Stimulated activated CD8-positive, alpha-beta memory T cell treated with anti-CD3 and anti-CD28 coated beads, Interleukin-12 subunit alpha, Interleukin-12 subunit beta, amount 100 ng/mL, for 1 hour (primary cell): Measurements from ENCODE around the gene KRTAP10-7.
"Not testable (repeated sequence)": the region's sequence is repeated elsewhere in the genome, so short reads cannot be mapped to it uniquely, and the experiment has no call there.

Experiments
- DNase-seq: peaks from one replicate; pipeline ENCODE4 v3.0.0-alpha.2; 2020; ENCODE audit warnings: low read depth

Gene KRTAP10-7

DNA sequence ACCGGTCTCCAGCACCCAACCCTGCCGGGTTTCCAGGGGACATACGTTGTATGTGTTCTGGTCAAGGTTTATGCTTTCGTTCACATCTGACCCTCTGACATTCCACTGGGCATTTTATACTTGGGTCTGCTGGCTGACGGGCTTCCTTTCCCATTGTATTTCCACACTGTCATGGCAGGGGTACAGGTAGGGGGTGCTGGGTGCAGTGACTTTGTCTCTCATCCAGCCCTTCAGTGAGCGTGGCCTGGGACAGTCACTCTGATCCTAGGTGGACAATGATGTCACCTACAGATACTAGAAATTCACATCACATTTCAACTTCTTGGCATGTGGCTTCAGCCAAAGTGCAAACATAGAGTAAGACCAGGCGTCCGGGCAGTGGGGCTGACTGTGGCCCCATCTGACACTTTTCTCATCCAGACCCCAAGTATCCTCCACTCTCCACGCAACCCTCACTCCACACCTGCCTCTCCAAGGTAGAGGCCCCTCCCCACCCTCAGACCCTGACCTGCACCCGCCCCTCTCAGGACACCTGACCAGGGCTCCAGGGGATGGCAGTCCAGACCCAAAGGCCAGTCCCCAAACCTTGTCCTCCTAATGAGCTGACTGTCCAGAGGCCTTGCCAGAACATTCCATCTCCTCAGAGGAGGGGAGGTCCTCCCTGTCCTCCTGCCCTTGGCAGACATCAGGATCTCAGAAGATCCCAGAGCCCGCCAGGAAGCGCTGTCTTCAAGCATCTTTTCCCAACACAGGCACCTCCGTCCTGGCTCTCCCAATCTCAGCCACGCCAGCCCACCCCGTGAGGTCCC, 36.0 kb downstream of the KRTAP10-7 start:
- no peak for DNase-seq

DNA sequence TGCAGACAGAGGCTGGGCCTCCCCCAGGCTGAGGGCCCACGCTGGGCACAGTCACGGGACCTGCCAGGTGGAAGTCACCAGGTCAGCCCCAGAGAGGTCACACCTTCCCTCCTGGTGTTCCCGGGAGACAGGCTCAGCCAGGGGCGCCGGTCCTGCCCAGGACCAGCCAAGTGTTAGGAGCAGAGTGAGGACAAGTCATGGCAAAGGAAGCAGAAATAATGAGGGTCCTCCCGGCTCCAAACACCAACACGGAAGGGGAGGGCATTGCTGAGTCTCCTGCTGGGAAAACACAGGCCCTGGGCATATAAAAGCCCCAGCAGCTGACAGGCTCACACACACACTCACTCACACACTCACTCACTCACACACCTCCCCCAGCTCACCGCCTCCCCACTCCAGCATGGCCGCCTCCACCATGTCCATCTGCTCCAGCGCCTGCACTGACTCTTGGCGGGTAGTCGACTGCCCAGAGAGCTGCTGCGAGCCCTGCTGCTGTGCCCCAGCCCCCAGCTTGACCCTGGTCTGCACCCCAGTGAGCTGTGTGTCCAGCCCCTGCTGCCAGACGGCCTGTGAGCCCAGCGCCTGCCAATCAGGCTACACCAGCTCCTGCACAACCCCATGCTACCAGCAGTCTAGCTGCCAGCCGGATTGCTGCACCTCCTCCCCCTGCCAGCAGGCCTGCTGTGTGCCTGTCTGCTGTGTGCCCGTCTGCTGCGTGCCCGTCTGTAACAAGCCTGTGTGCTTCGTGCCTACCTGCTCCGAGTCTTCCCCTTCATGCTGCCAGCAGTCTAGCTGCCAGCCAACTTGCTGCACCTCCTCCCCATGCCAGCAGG, 36.8 kb downstream of the KRTAP10-7 start, which contains the start of gene KRTAP10-10:
KRTAP10-10 (plus strand) TSS at position 339 of the 833 bp plus-strand sequence; CDS start at position 401, 62 bp downstream.
- no peak for DNase-seq

DNA sequence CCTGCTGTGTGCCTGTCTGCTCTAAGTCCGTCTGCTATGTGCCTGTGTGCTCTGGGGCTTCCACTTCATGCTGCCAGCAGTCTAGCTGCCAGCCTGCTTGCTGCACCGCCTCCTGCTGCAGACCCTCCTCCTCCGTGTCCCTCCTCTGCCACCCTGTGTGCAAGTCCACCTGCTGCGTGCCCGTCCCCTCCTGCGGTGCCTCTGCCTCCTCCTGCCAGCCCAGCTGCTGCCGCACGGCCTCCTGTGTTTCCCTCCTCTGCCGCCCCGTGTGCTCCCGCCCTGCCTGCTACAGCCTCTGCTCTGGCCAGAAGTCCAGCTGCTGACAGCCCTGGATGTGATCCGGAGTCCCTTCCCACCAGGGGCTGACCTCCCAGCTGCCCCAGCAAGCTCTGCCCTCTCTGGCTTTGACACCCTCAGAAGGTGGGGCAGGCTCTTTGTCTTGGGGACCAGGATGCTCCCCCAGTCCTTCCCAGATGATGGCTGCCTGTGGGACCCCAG, 37.5 kb downstream of the KRTAP10-7 start:
- not testable (repeated sequence) for DNase-seq

DNA sequence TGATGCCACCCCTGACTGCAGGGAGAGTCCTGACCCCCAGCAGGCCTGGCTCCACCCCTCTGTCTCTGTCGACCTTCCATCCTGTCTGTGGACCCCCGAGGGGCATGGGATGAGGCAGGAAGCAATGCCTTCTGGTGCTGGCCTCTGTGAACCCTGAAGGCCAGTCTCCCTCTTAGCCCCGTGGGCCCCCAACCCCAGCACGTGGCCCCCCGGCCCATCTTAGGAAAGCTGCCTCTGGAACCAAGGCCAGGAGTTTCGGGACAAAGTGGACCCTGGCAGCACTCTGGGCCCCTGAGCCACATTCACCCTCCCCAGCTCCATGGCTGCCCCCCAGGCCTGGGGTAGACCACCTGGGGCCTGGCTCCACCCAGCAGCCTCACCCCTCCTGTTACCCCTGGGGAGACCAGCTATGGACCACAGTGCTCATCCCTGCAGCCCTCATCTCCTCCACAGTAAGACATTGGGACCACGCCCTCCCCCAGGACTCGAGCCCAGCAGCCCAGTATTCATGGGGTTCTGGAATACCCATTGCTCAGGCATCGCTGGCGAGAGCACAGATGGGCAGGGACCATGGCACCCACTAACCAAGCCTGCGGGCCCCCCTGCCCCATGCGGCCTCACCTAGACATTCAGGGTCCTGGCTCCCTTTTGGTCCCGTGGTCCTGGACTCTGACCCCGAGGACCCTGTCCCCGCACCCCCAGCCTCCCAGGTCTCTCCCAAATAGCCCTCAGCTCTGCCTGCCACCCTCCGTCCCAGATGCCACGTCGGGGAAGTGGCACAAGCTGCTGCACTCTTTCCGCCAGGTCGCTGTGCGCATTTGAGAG, 38.3 kb downstream of the KRTAP10-7 start:
- not testable (repeated sequence) for DNase-seq

DNA sequence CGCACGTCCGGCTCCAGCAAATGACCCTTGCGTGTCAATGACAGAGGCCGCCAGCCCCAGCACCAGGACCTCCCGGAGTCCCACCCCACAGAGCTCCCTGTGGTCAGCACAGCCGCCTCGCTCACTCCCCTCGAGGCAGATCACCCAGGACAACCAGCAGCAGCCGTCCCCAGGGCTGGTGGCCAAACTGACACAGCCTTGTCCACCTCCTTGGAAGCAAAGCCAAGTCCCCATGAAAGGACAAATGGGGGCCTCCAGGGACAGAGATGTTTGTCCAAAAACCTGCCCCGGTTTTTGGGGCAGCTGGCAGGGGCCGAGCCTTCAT, 38.9 kb downstream of the KRTAP10-7 start:
- DNase-seq: no peak

DNA sequence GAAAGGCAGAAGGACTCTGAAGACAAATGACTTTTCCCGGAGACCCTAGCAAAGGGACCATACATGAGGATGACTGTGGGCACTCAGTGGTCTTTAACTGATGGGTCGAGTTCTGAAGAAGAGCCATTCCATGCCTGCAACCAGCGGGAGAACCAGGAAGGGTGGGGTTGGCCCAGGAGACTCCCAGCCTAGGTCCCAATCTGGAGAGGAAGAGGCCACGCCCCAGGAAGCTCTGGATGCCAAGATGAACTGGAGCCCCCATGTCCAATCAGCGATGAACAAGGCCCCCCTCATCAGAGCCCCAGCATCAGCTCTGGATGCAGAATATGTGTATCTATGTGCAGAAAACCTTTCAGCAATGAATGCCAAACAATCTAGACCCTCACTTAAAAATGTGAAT, 40.4 kb downstream of the KRTAP10-7 start:
- no peak for DNase-seq

DNA sequence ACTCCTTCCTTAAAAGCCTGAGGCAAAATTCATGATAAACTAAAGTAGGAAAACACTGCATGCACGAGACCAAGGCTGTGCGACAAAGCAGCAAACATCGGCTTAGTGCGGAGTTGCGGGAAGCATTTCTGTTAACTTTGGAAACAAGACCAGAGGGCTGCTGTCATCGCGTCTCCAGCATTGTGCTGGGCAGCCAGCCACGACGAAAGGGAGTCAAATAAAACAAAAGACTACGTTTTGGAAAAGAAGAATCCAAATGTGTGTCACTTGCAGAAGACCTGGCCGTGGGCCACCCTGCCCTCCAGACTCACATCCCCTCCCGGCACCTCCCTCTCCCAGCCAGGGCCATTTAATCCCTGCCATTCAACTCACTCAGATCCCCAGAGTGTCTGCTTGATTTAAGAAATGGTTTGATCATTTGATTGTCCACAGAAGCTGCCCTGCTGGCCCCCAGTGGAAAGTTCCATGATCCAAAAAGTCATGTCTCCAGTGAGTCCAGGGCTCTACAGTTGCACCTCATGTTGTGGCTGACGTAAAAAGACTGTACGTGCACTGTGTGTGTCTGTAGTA, 43.4 kb downstream of the KRTAP10-7 start:
- DNase-seq: no peak

DNA sequence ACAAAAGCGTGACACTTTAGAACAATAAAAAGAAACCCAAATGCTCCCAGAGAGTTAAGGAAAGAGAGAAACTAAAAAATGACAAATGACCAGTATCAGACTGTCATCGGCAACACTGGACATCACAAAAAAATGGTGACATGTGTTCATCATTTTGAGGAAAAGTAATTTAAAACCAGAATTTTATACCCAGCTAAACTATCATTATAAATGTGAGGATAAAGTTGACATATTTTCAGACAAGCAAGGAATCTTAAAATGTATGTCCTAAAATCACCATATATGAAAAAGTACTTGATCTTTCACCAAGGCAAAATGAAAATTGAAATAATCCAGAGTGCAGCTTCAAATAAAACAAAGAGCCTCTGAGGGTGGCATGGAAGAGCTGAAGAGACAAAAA, 44.5 kb downstream of the KRTAP10-7 start:
- DNase-seq: no peak

DNA sequence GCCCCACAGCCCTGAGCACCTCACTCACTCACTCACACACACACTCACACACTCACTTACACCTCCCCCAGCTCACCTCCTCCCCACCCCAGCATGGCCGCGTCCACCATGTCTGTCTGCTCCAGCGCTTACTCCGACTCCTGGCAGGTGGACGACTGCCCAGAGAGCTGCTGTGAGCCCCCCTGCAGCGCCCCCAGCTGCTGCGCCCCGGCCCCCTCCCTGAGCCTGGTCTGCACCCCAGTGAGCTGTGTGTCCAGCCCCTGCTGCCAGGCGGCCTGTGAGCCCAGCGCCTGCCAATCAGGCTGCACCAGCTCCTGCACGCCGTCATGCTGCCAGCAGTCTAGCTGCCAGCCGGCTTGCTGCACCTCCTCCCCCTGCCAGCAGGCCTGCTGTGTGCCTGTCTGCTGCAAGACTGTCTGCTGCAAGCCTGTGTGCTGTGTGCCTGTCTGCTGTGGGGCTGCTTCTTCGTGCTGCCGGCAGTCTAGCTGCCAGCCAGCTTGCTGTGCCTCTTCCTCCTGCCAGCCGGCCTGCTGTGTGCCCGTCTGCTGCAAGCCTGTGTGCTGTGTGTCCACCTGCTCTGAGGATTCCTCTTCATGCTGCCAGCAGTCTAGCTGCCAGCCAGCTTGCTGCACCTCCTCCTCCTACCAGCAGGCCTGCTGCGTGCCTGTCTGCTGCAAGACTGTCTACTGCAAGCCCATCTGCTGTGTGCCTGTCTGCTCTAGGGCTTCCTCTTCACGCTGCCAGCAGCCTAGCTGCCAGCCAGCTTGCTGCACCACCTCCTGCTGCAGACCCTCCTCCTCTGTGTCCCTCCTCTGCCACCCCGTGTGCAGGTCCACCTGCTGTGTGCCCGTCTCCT, 46.2 kb downstream of the KRTAP10-7 start, which contains the start of gene KRTAP10-11:
KRTAP10-11 (plus strand) TSS at position 49 of the 856 bp plus-strand sequence; CDS start at position 94, 45 bp downstream.
- not testable (repeated sequence) for DNase-seq

DNA sequence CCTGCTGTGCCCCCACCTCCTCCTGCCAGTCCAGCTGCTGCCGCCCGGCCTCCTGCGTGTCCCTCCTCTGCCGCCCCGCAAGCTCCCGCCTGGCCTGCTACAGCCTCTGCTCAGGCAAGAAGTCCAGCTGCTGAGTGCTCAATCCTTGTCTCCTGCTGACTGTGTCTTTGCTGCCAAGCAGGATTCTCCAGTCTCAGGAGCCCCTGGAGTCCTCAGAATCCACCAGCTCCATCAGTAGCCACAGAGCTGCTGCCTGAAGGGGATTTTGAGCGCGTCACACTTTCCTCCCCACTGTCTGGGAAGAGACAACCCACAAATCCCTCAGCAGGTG, 46.8 kb downstream of the KRTAP10-7 start:
- DNase-seq: no peak

DNA sequence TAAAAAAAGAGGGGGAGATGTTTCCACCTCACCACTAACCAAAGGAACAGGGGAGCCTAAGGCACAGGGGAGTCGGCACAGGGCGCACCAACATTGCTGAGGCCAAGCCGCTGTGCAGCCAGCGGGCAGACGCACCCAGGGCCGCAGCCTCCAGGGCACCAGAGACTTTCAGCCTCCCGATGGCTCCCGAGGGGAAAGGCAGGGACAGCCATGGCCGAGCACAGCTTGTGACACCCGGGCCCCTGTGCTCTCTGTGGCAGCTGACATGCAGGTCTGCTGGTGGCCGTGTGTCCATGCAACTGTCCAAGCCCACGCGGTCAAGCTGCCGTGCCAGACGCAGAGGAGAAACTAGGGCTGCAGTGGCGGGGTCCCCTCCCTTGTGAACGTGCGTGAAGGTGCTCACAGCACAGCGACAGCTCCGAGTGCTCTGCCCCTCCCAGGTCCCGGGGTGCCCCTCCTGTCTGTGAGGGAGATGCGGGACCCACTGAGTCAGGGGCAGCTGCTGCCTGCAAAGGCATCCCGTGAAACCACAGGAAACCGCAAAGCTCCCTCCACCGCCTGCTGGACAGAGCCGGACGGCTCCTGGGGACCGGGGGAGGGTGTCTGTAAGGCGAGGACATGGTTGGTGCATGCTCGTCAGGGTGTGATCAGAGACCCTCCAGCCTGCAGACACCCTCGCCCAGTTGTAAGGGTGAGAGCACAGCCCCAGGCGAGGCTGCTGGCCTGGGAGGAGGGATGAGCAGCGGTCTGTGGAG, 48.3 kb downstream of the KRTAP10-7 start:
- no peak for DNase-seq

DNA sequence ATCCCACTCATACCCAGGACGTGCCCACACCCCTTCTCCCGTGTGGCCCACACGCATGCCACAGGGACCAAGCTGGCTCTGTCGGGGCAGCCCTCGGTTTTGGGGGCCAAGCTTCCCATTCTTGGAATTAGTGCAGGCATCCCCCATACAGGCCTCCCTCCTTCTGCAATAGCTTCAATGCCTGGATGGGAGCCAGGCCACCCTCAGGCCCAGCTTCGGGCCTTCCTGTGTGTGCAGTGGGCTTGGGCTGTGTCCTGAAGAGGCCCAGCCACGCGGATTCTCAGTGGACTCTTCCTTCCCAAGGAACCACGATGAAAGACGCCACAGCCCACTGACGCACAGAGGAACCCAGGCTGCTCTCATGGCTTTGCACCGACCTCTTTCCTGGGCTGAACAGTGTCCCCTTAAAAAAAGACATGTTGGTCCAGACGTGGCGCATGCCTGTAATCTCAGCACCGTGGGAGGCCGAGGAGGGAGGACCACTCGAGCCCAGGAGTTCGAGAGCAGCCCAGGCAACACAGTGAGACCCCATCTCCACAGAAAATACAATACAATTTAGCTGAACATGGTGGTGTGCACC, 49.2 kb downstream of the KRTAP10-7 start:
- DNase-seq: no peak

DNA sequence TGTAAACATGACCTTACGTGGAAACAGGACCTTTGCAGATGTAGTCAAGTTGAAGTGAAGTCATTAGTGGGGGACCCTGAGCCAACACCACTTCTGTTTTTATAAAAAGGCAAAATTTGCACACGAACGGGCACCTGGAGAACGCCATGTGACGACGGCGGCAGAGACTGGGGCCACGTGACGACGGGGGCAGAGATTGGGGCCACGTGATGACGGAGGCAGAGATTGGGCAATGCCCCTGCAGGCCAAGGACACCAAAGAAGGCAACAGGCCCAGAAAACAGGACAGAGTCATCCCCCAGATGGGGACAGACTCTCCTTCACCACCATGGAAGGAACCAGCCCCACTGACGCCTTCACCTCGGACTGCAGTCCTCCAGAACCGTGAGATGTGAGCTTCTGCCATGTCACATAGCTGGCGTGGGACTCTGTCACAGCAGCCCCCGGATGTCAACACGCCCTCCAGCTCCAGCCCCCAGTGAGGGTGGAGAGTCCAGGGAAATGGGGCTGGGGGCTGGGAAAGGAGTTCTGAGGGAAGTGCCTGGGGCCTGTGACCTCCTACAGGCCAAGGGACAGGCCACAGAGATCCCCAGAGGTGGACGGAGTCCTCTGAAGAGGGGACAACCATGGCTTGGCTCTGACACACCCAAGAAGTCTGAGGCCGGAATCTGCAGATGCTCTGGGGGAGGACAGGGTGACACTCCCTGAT, 50.0 kb downstream of the KRTAP10-7 start:
- no peak for DNase-seq

DNA sequence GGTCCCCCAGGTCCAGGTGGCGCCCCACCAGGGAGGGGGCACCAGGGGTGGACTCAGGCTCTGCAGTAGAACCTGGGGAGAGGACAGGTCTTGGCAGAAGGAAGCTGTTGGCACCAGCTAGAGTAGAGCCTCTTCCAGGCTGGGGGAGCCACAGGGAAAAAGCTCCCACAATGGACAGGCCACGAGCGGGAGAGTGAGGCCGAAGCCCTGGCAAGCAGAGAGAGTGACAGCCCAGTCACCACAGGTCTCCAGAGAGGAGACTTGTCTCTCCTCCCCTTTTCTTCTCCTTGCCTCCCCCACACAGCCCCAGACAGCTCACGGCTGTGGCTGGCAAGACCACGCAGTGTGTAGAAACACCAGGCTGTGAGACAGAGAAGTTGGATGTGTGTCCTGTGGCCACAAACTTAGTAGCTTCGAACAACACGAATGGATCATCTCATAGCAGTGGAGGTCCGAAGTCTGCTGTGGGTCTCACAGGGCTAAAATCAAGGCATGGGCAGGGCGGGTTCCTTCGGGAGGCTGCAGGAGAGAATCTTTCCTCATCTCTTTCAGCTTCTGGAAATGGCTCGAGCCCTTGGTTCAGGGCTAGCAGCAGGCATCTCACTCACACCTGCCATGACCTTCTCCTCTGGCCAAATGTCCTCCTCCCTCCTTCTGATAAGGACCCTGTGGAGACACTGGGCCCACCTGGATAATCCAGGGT, 50.7 kb downstream of the KRTAP10-7 start:
- DNase-seq: no peak
